ENCODE measurements around the gene DBN1. TPM values are rescaled to one million over a fixed set of nuclear protein-coding genes. Genes with fewer than 3 reads are reported as not detected.

The DBN1 gene
- total and polyA plus RNA-seq, 9 donors: 97.3 to 295 (median 267) TPM

GRCh38 chr5:177433658-177434217, 39.7 kb downstream of the DBN1 start:
- DNase-seq: no peak
- no peaks in the 10 kb centered on the region for H3K27me3 ChIP-seq (ENCODE audit: control insufficient read depth, insufficient read depth, low read length)
- WGBS (ENCODE audit: insufficient coverage): 94% methylated on average over 21 of the region's 29 CpGs
- H3K27ac ChIP-seq (ENCODE audit: low read length): no peak overlapping the region
- H3K4me3 ChIP-seq (ENCODE audit: low read length): no peak overlapping the region
- peaks cover 75% of the 10 kb centered on the region for H3K36me3 ChIP-seq (ENCODE audit: control insufficient read depth, insufficient read depth, low read length)
- H3K4me1 ChIP-seq (ENCODE audit: control insufficient read depth, insufficient read depth, low read length): peaks cover 43% of the 10 kb centered on the region
- no peaks in the 10 kb centered on the region for H3K9me3 ChIP-seq (replicated peaks; ENCODE audit: control insufficient read depth, low read depth, low read length)

GRCh38 chr5:177432839-177433657, 40.4 kb downstream of the DBN1 start:
- DNase-seq: no peak
- Histone ChIP-seq H3K27ac (ENCODE audit: low read length) (no peak overlapping the region), H3K36me3 (ENCODE audit: control insufficient read depth, insufficient read depth, low read length) (peaks cover 71% of the 10 kb centered on the region), H3K4me3 (ENCODE audit: low read length) (no peak overlapping the region), H3K9me3 (replicated peaks; ENCODE audit: control insufficient read depth, low read depth, low read length) (no peaks in the 10 kb centered on the region), H3K27me3 (ENCODE audit: control insufficient read depth, insufficient read depth, low read length) (no peaks in the 10 kb centered on the region), H3K4me1 (ENCODE audit: control insufficient read depth, insufficient read depth, low read length) (peaks cover 49% of the 10 kb centered on the region)
- WGBS (ENCODE audit: insufficient coverage): 88% methylated on average over 15 of the region's 25 CpGs

- Histone ChIP-seq H3K4me3 (ENCODE audit: low read length) (no peak overlapping the region), H3K27ac (ENCODE audit: low read length) (no peak overlapping the region), H3K36me3 (ENCODE audit: control insufficient read depth, insufficient read depth, low read length) (peaks cover 67% of the 10 kb centered on the region), H3K4me1 (ENCODE audit: control insufficient read depth, insufficient read depth, low read length) (peaks cover 56% of the 10 kb centered on the region), H3K27me3 (ENCODE audit: control insufficient read depth, insufficient read depth, low read length) (no peaks in the 10 kb centered on the region), H3K9me3 (replicated peaks; ENCODE audit: control insufficient read depth, low read depth, low read length) (no peaks in the 10 kb centered on the region)
- no peak for DNase-seq
- 80% methylated on average over 18 of the region's 18 CpGs for WGBS (ENCODE audit: insufficient coverage)
These were observed 41.1 kb downstream of the DBN1 start for GRCh38 chr5:177432143-177432838.

- 87% methylated on average over 29 of the region's 29 CpGs for WGBS (ENCODE audit: insufficient coverage)
- no peak for DNase-seq
- H3K9me3 ChIP-seq (replicated peaks; ENCODE audit: control insufficient read depth, low read depth, low read length): no peaks in the 10 kb centered on the region
- no peak overlapping the region for H3K4me3 ChIP-seq (ENCODE audit: low read length)
- H3K27ac ChIP-seq (ENCODE audit: low read length): peak overlapping the region; percentile 20
- peaks cover 65% of the 10 kb centered on the region for H3K36me3 ChIP-seq (ENCODE audit: control insufficient read depth, insufficient read depth, low read length)
- H3K27me3 ChIP-seq (ENCODE audit: control insufficient read depth, insufficient read depth, low read length): no peaks in the 10 kb centered on the region
- H3K4me1 ChIP-seq (ENCODE audit: control insufficient read depth, insufficient read depth, low read length): peaks cover 61% of the 10 kb centered on the region
These were observed 41.9 kb downstream of the DBN1 start for GRCh38 chr5:177431317-177432142.

GRCh38 chr5:177430972-177431316, 42.5 kb downstream of the DBN1 start:
- Histone ChIP-seq H3K27ac (ENCODE audit: low read length) (peak overlapping the region; percentile 20), H3K36me3 (ENCODE audit: control insufficient read depth, insufficient read depth, low read length) (peaks cover 60% of the 10 kb centered on the region), H3K4me3 (ENCODE audit: low read length) (no peak overlapping the region), H3K9me3 (replicated peaks; ENCODE audit: control insufficient read depth, low read depth, low read length) (no peaks in the 10 kb centered on the region), H3K27me3 (ENCODE audit: control insufficient read depth, insufficient read depth, low read length) (no peaks in the 10 kb centered on the region), H3K4me1 (ENCODE audit: control insufficient read depth, insufficient read depth, low read length) (peaks cover 61% of the 10 kb centered on the region)
- 75% methylated on average over 7 of the region's 7 CpGs for WGBS (ENCODE audit: insufficient coverage)
- no peak for DNase-seq

- Histone ChIP-seq H3K9me3 (replicated peaks; ENCODE audit: control insufficient read depth, low read depth, low read length) (no peaks in the 10 kb centered on the region), H3K4me3 (ENCODE audit: low read length) (no peak overlapping the region), H3K27ac (ENCODE audit: low read length) (peak overlapping the region; percentile 35), H3K27me3 (ENCODE audit: control insufficient read depth, insufficient read depth, low read length) (no peaks in the 10 kb centered on the region), H3K36me3 (ENCODE audit: control insufficient read depth, insufficient read depth, low read length) (peaks cover 54% of the 10 kb centered on the region), H3K4me1 (ENCODE audit: control insufficient read depth, insufficient read depth, low read length) (peaks cover 65% of the 10 kb centered on the region)
- DNase-seq: peak; percentile 76
- 66% methylated on average over 23 of the region's 26 CpGs for WGBS (ENCODE audit: insufficient coverage)
These were observed 43.1 kb downstream of the DBN1 start for GRCh38 chr5:177430140-177430951.

- H3K4me1 ChIP-seq (ENCODE audit: control insufficient read depth, insufficient read depth, low read length): peaks cover 65% of the 10 kb centered on the region
- WGBS (ENCODE audit: insufficient coverage): 96% methylated on average over 4 of the region's 6 CpGs
- H3K36me3 ChIP-seq (ENCODE audit: control insufficient read depth, insufficient read depth, low read length): peaks cover 45% of the 10 kb centered on the region
- H3K4me3 ChIP-seq (ENCODE audit: low read length): no peak overlapping the region
- H3K27me3 ChIP-seq (ENCODE audit: control insufficient read depth, insufficient read depth, low read length): no peaks in the 10 kb centered on the region
- DNase-seq: peak; percentile 61
- H3K9me3 ChIP-seq (replicated peaks; ENCODE audit: control insufficient read depth, low read depth, low read length): no peaks in the 10 kb centered on the region
- H3K27ac ChIP-seq (ENCODE audit: low read length): peak overlapping the region; percentile 75
These were observed 44.0 kb downstream of the DBN1 start for GRCh38 chr5:177429248-177430040.

GRCh38 chr5:177428574-177429217, 44.7 kb downstream of the DBN1 start:
- peaks cover 65% of the 10 kb centered on the region for H3K4me1 ChIP-seq (ENCODE audit: control insufficient read depth, insufficient read depth, low read length)

More at GRCh38 chr5:177428574-177429217, 44.7 kb downstream of the DBN1 start:
- Histone ChIP-seq H3K4me3 (ENCODE audit: low read length) (no peak overlapping the region), H3K27me3 (ENCODE audit: control insufficient read depth, insufficient read depth, low read length) (no peaks in the 10 kb centered on the region), H3K27ac (ENCODE audit: low read length) (peak overlapping the region; percentile 47), H3K36me3 (ENCODE audit: control insufficient read depth, insufficient read depth, low read length) (peaks cover 38% of the 10 kb centered on the region), H3K9me3 (replicated peaks; ENCODE audit: control insufficient read depth, low read depth, low read length) (no peaks in the 10 kb centered on the region)
- DNase-seq: no peak
- WGBS (ENCODE audit: insufficient coverage): 88% methylated on average over 5 of the region's 10 CpGs
